HG02571 (cell line): ENCODE results near the gene MRPL55.

Experiments used
- ATAC-seq: cut with Tn5 transposase; IDR thresholded peaks from one replicate; pipeline ENCODE4 v1.9.1; 2021; ENCODE audit warnings: mild to moderate bottlenecking, moderate library complexity; ENCODE audit not compliant: unreplicated experiment

Gene MRPL55

DNA sequence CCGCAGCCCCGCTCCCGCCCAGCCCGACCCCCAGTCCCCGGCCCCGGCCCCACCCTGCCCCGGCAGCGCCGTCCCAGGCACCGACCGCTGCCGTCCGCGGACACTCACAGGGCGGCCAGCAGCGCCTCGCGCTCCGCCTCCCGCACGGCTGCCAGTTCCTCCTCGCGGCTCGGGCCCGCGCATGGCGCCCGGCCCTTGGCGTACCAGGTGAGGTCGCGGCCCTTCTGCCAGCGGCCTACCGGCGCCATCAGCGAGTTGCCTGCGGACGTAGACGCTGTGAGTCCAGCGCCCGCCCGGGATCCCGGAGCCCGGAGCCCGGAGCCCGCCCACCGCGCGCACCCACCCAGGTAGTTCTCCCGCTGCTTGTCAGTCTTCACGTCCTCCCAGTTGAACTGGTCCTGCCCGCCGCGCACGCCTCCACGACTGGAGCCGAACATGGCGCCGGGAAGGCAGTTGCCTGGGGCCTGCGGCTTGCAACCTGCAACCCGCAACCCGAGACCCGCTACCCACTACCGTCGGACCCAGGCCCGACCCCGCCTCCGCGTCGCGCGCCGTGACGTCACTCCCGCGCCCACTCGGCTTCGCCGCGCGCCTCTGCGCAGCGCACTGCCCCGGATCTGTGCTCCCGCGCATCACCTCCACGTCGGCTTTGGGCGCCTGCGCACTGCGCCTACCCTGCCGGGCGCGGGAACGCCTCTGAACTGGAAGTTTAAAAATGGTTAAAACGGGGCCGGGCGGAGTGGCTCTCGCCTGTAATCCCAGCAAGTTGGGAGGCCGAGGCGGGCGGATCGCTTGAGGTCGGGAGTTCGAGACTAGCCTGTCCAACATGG lies 6.1 kb downstream of the MRPL55 start, which contains the start of gene C1orf35:
Gene C1orf35 (minus strand): TSS at position 535 of the 830 bp plus-strand sequence. CDS start 98 bp downstream, at position 437.
- ATAC-seq: peak; percentile 62

- ATAC-seq: peak; percentile 11
These were observed 6.9 kb downstream of the MRPL55 start for GRCh38 chr1:228101994-228102790.

- peak; percentile 1 for ATAC-seq
These were observed 7.5 kb downstream of the MRPL55 start for GRCh38 chr1:228101614-228101993.

- ATAC-seq: no peak
These were observed 8.1 kb downstream of the MRPL55 start for GRCh38 chr1:228100822-228101613.

DNA sequence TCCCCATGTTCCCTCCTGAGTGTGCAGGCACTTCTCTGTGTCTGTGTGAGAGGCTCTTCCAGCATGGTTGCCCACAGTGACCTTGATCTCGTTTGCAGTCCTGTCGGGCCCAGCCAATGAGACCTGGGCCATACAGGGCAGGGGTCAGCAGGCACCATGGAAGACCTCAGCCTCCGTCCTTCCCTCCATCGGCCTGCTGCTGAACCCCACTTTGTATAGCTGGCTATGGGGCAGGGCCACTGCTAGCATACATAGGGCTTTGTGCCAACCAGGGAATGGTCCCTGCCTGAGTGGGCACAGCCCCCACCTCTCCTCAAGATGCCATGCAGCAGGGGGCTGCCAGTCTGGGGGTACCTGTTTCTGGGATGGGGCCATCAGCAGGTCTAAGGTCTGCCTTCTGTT lies 9.8 kb downstream of the MRPL55 start:
- ATAC-seq: no peak

GRCh38 chr1:228098323-228098931 lies 10.7 kb downstream of the MRPL55 start:
- ATAC-seq: no peak

GRCh38 chr1:228097333-228098081 lies 11.6 kb downstream of the MRPL55 start:
- no peak for ATAC-seq

DNA sequence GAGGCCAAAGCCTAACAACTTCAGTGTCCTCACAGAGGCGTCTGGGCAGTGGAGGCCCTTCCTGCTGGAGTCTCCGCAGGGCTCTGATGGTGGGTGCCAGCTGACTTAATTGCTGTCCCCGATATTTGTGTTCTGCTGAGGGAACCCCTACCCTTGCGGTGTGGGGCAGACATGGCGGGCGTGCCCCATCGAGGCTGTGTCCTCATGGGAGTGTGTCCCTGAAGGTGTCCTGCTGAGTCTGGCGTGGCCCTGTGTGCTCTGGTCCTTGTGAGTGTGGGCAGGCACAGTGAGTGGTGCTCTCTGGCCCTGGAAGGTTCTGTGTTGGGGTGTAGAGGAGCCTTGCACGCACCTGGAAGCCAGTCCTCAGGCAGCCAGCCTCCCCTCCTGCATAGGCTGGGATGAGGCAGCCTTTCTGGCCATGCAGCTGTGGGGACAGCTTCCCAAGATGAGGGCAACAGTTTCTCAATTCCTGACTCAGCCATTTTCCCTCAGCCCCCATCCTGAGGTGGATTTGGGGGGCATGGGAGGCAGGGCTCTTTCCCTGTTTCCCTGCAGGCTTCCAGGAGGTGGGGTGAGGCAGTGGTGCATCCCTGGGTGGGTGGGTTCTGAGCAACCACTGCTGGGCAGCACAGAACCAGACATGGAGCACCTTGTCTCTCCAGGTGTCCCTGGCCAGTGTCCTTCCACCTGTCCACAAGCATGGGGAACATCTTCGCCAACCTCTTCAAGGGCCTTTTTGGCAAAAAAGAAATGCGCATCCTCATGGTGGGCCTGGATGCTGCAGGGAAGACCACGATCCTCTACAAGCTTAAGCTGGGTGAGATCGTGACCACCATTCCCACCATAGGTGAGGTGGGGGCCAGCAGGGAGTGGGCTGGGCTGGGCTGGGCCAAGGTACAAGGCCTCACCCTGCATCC lies 12.4 kb downstream of the MRPL55 start:
- ATAC-seq: no peak

- no peak for ATAC-seq
These were observed 13.2 kb downstream of the MRPL55 start for GRCh38 chr1:228095938-228096337.

DNA sequence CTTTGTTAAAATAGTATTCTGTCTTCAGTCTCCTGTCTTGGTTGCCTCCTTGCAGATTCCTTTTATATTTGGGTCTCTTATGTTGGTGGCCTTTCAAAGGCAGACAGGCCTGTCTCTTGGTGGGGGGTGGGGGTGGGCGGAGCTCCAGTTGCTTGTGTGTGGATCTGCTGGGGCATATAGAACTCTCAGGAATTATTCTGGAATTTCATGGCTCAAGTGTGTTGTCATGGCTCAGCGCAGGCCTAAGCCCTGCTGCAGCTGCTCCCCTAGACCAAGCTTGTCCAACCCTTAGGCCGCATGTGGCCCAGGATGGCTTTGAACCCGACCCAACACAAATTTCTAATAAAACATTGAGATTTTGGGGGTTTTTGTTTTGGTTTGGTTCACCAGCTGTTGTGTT lies 13.9 kb downstream of the MRPL55 start:
- ATAC-seq: no peak

DNA sequence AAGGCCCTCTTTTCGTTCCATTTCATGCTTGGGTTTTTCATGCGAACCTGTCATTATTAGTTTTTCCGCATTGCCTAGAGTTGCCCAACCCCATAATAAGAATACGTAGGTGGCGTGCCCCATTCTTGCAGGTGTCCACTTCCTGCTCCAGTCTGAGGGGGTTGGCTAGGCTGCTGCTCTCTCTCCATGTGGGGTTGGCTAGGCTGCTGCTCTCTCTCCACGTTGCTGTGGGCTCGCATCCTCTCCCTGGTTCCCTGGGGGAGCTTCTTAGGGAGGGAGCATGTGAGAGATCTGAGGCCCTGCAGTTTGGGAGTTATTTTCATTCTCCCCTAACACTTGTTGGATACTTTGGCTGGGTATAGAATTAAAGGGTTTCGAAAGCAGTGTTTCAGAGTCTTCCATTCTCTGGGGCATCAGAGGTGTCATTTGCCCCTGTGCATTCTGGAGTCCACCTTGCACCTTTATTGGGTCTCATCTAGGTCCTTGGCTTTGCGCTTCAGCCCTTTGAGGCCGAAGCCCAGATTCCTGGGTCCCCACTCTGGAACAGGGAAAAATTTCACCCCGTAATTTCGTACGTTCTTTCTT lies 14.6 kb downstream of the MRPL55 start:
- no peak for ATAC-seq

DNA sequence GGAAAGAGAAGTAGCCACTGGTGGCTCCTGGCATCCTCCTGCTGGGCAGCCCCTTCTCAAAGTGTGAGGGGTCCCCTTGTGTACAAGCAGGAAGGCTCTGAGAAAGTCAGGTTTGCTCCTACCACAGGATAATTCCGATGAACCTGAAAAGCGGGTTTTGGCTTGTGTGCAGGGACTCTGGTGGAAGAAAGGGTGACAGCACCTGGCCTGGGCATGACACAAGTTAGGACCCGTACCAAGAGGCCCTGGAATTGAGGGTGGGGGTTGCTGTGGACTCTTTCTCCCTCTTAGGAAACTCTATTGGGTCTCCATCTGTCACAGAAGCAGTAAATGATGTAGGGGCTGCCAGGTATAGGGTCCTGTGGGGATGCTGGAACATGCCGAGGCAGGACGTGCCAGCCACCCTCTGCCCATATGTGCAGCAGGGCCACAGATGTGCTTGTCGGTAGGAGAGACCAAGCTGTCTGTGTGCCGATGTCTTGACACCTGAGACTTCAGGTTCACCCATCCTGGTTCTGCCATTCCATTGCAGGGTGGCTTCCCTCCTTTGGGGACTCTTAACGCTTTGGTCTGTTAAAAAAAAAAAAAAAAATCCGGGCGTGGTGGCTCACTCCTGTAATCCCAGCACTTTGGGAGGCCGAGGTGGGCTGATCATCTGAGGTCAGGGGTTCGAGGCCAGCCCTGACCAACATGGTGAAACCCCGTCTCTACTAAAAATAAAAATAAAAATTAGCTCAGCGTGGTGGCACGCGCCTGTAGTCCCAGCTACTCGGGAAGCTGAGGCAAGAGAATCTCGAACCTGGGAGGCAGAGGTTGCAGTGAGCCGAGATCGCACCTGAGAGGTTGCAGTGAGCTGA lies 15.8 kb downstream of the MRPL55 start:
- ATAC-seq: no peak

- no peak for ATAC-seq
These were observed 16.6 kb downstream of the MRPL55 start for GRCh38 chr1:228092342-228093049.

- no peak for ATAC-seq
These were observed 18.0 kb downstream of the MRPL55 start for GRCh38 chr1:228091084-228091483.

DNA sequence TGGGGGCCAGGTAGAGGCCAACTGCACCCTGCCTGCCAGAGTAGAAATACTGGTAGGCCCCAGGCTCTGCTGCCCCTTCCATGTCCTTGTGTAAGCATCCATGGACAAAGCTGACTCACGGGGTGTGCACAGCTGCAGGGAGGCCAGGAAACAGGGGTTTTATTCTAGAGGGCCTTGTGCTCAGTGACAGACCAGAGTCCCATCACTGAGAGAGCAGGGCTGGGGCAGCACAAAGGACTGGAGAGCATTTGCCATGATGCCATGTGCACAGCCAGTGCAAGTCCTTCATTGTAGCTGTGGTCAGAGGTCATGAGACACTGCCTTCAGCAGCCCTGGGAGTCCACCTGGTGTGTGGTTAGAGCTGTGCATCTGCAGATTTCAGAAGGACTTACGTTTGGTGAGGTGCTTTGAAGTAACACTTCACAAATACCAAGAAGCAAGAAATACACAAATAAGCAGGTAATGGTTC lies 18.5 kb downstream of the MRPL55 start:
- ATAC-seq: no peak

GRCh38 chr1:228089519-228090380 lies 19.3 kb downstream of the MRPL55 start:
- no peak for ATAC-seq
